Psoas muscle (tissue), 8 donors: ENCODE results near the gene VPS37B. TPM values are rescaled to one million over a fixed set of nuclear protein-coding genes. Genes with fewer than 3 reads are reported as not detected.

ENCODE experiments used
- ATAC-seq, 4 donors: fragments of 200-7000 bp; cut with Tn5 transposase; one replicate each; pipeline ENCODE4 v1.9.1; 2020; ENCODE audit warnings: moderate library complexity in 3 of 4, mild to moderate bottlenecking in 2 of 4
- DNase-seq, 2 donors: peaks; one replicate each; pipeline ENCODE4 v3.0.0-alpha.2; 2020
- H3K27ac ChIP-seq: fragments of 200-600 bp; one replicate; pipeline ENCODE4 v1.8.0; 2022
- H3K27me3 ChIP-seq, 3 donors: fragments of 200-600 bp in 1 of 3; one replicate each; pipeline versions ENCODE4 v1.6.1 to v1.8.0; 2013 to 2022; ENCODE audit warnings: low read length in 2 of 3, mild to moderate bottlenecking in 2 of 3, moderate library complexity in 1 of 3; ENCODE audit not compliant: insufficient read depth in 3 of 3
- H3K36me3 ChIP-seq, 2 donors: fragments of 200-600 bp in 1 of 2; one replicate each; pipeline versions ENCODE4 v1.6.1 to v1.8.0; 2013 to 2022; ENCODE audit warnings: low read depth in 1 of 2, mild to moderate bottlenecking in 1 of 2, moderate library complexity in 1 of 2; ENCODE audit not compliant: insufficient read depth in 1 of 2
- H3K4me1 ChIP-seq: fragments of 200-600 bp; one replicate; pipeline ENCODE4 v1.8.0; 2022
- H3K4me3 ChIP-seq: fragments of 200-600 bp; one replicate; pipeline ENCODE4 v1.8.0; 2022; ENCODE audit warnings: mild to moderate bottlenecking
- H3K9me3 ChIP-seq: fragments of 200-600 bp; one replicate; pipeline ENCODE4 v1.8.0; 2022
- CTCF ChIP-seq: fragments of 200-600 bp; IDR thresholded peaks from one replicate; pipeline ENCODE4 v1.8.0; 2022; ENCODE audit warnings: antibody characterized with exemption
- WGBS, 3 donors: extraction: QIAGEN DNeasy Blood & Tissue Kit; methylation state at CpG; one replicate each; pipeline versions ENCODE4 v1.1.6 to v1.1.7; 2013; 5-methylcytosine and 5-hydroxymethylcytosine counted together
- intact Hi-C, 2 donors: fragments of 100-400 bp; cut with DNase I; formaldehyde crosslinking; loops; one replicate each; pipeline versions ENCODE4 v1.11.0 to v1.14.2; 2022
- polyA plus RNA-seq, 3 donors: library from polyadenylated mRNA; stranded (reverse); fragments of 200-250 nt; gene quantifications; one replicate each; pipeline ENCODE4 v1.2.3, GENCODE V29; 2013
- total RNA-seq, 4 donors: library from RNA; stranded (reverse); fragmentation: NEBNext Ultra II Directional in 2 of 4; extraction: Animal tissue kit (Norgen Biotek cat#: 25700) in 2 of 4; gene quantifications; one replicate each; pipeline versions ENCODE4 v1.2.1 to v1.2.4, GENCODE V29; 2021 to 2023
- donor health status: healthy with polysubstance abuse.
- donor health status: DM: no; HTN: no; CAD: no; lungs with moderate emphysema.
- donor health status: Bipolar disorder and iron deficiency.
- donor health status: healthy.
- donor health status: DM: yes; HTN: yes; CAD: no.
- donor health status: DM: no; HTN: no; CAD: no.
- donor health status: DM: no; HTN: no; CAD: no.
- donor health status: DM: yes; HTN: yes; CAD: no.

Gene VPS37B
- total and polyA plus RNA-seq, 7 donors, result 3.2 to 11.1 (median 8.9) TPM

DNA sequence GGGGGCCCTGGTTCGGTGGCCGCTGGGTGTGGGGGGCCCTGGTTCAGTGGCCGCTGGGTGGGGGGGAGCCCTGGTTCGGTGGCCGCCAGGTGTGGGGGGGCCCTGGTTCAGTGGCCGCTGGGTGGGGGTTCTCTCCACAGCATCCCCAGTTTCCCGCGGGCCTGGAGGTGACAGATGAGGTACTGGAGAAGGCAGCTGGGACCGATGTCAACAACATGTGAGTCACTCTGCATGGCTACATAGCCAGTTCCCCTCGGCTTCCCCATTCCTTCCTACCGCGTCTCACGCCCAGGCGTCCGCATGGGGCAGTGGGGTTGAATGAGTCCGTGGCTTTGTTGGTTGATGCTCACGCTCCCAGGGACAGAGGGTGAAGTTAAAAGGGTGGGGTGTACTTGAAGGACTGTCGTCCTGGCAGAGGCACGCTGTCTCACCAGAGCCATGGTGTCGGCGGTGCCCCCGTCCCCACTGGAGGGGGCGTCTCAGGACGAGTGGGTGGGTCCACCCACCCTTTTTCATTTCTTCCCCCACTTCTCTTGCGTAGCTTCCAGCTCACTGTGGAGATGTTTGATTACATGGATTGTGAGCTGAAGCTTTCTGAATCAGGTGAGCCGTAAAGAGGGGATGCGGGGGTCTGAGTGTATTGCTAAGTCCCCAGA lies 45.1 kb downstream of the VPS37B start:
- Histone ChIP-seq H3K36me3 (no peaks in the 10 kb centered on the region), H3K9me3 (no peaks in the 10 kb centered on the region), H3K4me1 (no peaks in the 10 kb centered on the region), H3K27ac (peak overlapping the region; percentile 50), H3K4me3 (no peak overlapping the region), H3K27me3 (no peaks in the 10 kb centered on the region)
- peak in 3 of 4 donors; percentile 12 to 38 (median 38) for ATAC-seq
- intact Hi-C loops, result no loop called here
- WGBS, 3 donors, result 69 to 80% (median 69%) methylated on average over 23 to 27 of the region's 27 CpGs
- peak in 1 of 2 donors; percentile 30 for DNase-seq
- TF ChIP-seq CTCF, result no peak

GRCh38 chr12:122850048-122850445 lies 45.9 kb downstream of the VPS37B start:
- Histone ChIP-seq H3K36me3 (no peaks in the 10 kb centered on the region), H3K4me1 (no peaks in the 10 kb centered on the region), H3K27me3 (no peaks in the 10 kb centered on the region), H3K27ac (no peak overlapping the region), H3K9me3 (no peaks in the 10 kb centered on the region), H3K4me3 (no peak overlapping the region)
- WGBS, 3 donors, result 92 to 96% (median 94%) methylated on average over 11 to 14 of the region's 14 CpGs
- intact Hi-C loops, result no loop called here
- DNase-seq (peak in 1 of 2 donors; percentile 38), ATAC-seq (no peak)
- TF ChIP-seq CTCF, result no peak

GRCh38 chr12:122849352-122850047 lies 46.4 kb downstream of the VPS37B start:
- ATAC-seq (no peak), DNase-seq (peak in 1 of 2 donors; percentile 57)
- 59 to 78% (median 66%) methylated on average over 26 of the region's 26 CpGs for whole genome bisulfite sequencing, 3 donors
- Histone ChIP-seq H3K36me3 (no peaks in the 10 kb centered on the region), H3K4me1 (no peaks in the 10 kb centered on the region), H3K27me3 (no peaks in the 10 kb centered on the region), H3K9me3 (no peaks in the 10 kb centered on the region), H3K27ac (no peak overlapping the region), H3K4me3 (no peak overlapping the region)
- TF ChIP-seq CTCF, result no peak
- intact Hi-C loops, result no loop called here

- Histone ChIP-seq H3K27me3 (no peaks in the 10 kb centered on the region), H3K4me3 (no peak overlapping the region), H3K27ac (no peak overlapping the region), H3K9me3 (no peaks in the 10 kb centered on the region), H3K36me3 (no peaks in the 10 kb centered on the region), H3K4me1 (no peaks in the 10 kb centered on the region)
- no peak for TF ChIP-seq CTCF
- ATAC-seq, result no peak
- intact Hi-C loops, result no loop called here
- 85 to 88% (median 87%) methylated on average over 36 of the region's 36 CpGs for WGBS, 3 donors
- peak in 1 of 2 donors; percentile 44 for DNase-seq
These were observed 47.2 kb downstream of the VPS37B start for GRCh38 chr12:122848471-122849351.
